ENCODE data around the gene GRIK1.

GRIK1 gene

GRCh38 chr21:29940361-29940760, 565 bp upstream of the GRIK1 start:
- no peaks in the 10 kb centered on the region for H3K36me3 ChIP-seq (ENCODE audit: insufficient read depth, low read length)
- no peak overlapping the region for H3K4me3 ChIP-seq (ENCODE audit: low read depth in 1 of 2, low read length in 2 of 2)
- no peak overlapping the region for H3K4me2 ChIP-seq (ENCODE audit: insufficient read depth, low read length)
- no peak overlapping the region for H3K9ac ChIP-seq (ENCODE audit: low read depth, low read length)
- ATAC-seq (ENCODE audit: insufficient read depth, low read depth) = no peak
- DNase-seq = no peak
- H3K4me1 ChIP-seq (ENCODE audit: insufficient read depth, low read length) = no peaks in the 10 kb centered on the region
- TF ChIP-seq EZH2 (IDR thresholded peaks at IDR 0.05; ENCODE audit: borderline replicate concordance, low read depth, low read length, severe bottlenecking) (no peak), CTCF (IDR thresholded peaks at IDR 0.05; ENCODE audit: borderline replicate concordance, extremely low read depth, low read length, poor library complexity, severe bottlenecking) (no peak)
- no peaks in the 10 kb centered on the region for H4K20me1 ChIP-seq (ENCODE audit: insufficient read depth, low read length)
- H3K27ac ChIP-seq (ENCODE audit: low read length) = no peak overlapping the region
- no peaks in the 10 kb centered on the region for H3K9me3 ChIP-seq (ENCODE audit: insufficient read depth, low read length, severe bottlenecking)
- no peak overlapping the region for H2AFZ ChIP-seq (ENCODE audit: low read depth, low read length)
- no peaks in the 10 kb centered on the region for H3K27me3 ChIP-seq (ENCODE audit: insufficient read depth, low read length, poor library complexity)
- H3K79me2 ChIP-seq (ENCODE audit: insufficient read depth, low read length) = no peaks in the 10 kb centered on the region

- Histone ChIP-seq H3K36me3 (ENCODE audit: insufficient read depth, low read length) (no peaks in the 10 kb centered on the region), H3K9me3 (ENCODE audit: insufficient read depth, low read length, severe bottlenecking) (no peaks in the 10 kb centered on the region), H3K79me2 (ENCODE audit: insufficient read depth, low read length) (no peaks in the 10 kb centered on the region), H3K4me3 (ENCODE audit: low read depth in 1 of 2, low read length in 2 of 2) (no peak overlapping the region), H2AFZ (ENCODE audit: low read depth, low read length) (no peak overlapping the region), H3K27me3 (ENCODE audit: insufficient read depth, low read length, poor library complexity) (no peaks in the 10 kb centered on the region), H4K20me1 (ENCODE audit: insufficient read depth, low read length) (no peaks in the 10 kb centered on the region), H3K4me2 (ENCODE audit: insufficient read depth, low read length) (no peak overlapping the region), H3K4me1 (ENCODE audit: insufficient read depth, low read length) (no peaks in the 10 kb centered on the region), H3K27ac (ENCODE audit: low read length) (no peak overlapping the region), H3K9ac (ENCODE audit: low read depth, low read length) (no peak overlapping the region)
- ATAC-seq (ENCODE audit: insufficient read depth, low read depth) (no peak), DNase-seq (no peak)
- no peak for TF ChIP-seq CTCF (IDR thresholded peaks at IDR 0.05; ENCODE audit: borderline replicate concordance, extremely low read depth, low read length, poor library complexity, severe bottlenecking)
- no peak for TF ChIP-seq EZH2 (IDR thresholded peaks at IDR 0.05; ENCODE audit: borderline replicate concordance, low read depth, low read length, severe bottlenecking)
Measured at GRCh38 chr21:29939104-29939923, 482 bp downstream of the GRIK1 start.

GRCh38 chr21:29938776-29939103, 1.1 kb downstream of the GRIK1 start:
- H3K9ac ChIP-seq (ENCODE audit: low read depth, low read length) = no peak overlapping the region
- no peak overlapping the region for H3K4me3 ChIP-seq (ENCODE audit: low read depth in 1 of 2, low read length in 2 of 2)

More at GRCh38 chr21:29938776-29939103, 1.1 kb downstream of the GRIK1 start:
- Histone ChIP-seq H3K36me3 (ENCODE audit: insufficient read depth, low read length) (no peaks in the 10 kb centered on the region), H3K27ac (ENCODE audit: low read length) (no peak overlapping the region), H3K9me3 (ENCODE audit: insufficient read depth, low read length, severe bottlenecking) (no peaks in the 10 kb centered on the region), H3K4me2 (ENCODE audit: insufficient read depth, low read length) (no peak overlapping the region), H4K20me1 (ENCODE audit: insufficient read depth, low read length) (no peaks in the 10 kb centered on the region), H2AFZ (ENCODE audit: low read depth, low read length) (no peak overlapping the region), H3K4me1 (ENCODE audit: insufficient read depth, low read length) (no peaks in the 10 kb centered on the region), H3K27me3 (ENCODE audit: insufficient read depth, low read length, poor library complexity) (no peaks in the 10 kb centered on the region), H3K79me2 (ENCODE audit: insufficient read depth, low read length) (no peaks in the 10 kb centered on the region)
- DNase-seq = no peak
- ATAC-seq (ENCODE audit: insufficient read depth, low read depth) = no peak
- TF ChIP-seq CTCF (IDR thresholded peaks at IDR 0.05; ENCODE audit: borderline replicate concordance, extremely low read depth, low read length, poor library complexity, severe bottlenecking) (no peak), EZH2 (IDR thresholded peaks at IDR 0.05; ENCODE audit: borderline replicate concordance, low read depth, low read length, severe bottlenecking) (no peak)
